Liver (tissue), 9 donors: ENCODE data around the gene MYL6B. TPM values are rescaled to one million over a fixed set of nuclear protein-coding genes. Genes with fewer than 3 reads are reported as not detected.
A peak's percentile ranks its signal among the peaks of the same experiment; 100 is the strongest.

Experiments used
- DNase-seq: peaks from one replicate; pipeline ENCODE4 v3.0.0-alpha.2; 2017; ENCODE audit warnings: low spot score
- H3K27ac ChIP-seq, 2 donors: one replicate each; pipeline ENCODE4 v1.7.0; 2013; ENCODE audit warnings: inconsistent platforms in 2 of 2, low read length in 2 of 2, control low read depth in 1 of 2, low read depth in 1 of 2, mild to moderate bottlenecking in 1 of 2
- H3K27me3 ChIP-seq, 4 donors: one replicate each; pipeline versions ENCODE4 v1.6.1 to v1.7.0; 2013; ENCODE audit warnings: low read length in 3 of 4, inconsistent platforms in 1 of 4, mild to moderate bottlenecking in 1 of 4, moderate library complexity in 1 of 4; ENCODE audit not compliant: control insufficient read depth in 4 of 4, insufficient read depth in 4 of 4
- H3K36me3 ChIP-seq, 4 donors: one replicate each; pipeline versions ENCODE4 v1.6.1 to v1.7.0; 2013; ENCODE audit warnings: low read length in 3 of 4, mild to moderate bottlenecking in 3 of 4, low read depth in 1 of 4, moderate library complexity in 1 of 4; ENCODE audit not compliant: control insufficient read depth in 4 of 4, insufficient read depth in 3 of 4
- H3K4me1 ChIP-seq, 4 donors: one replicate each; pipeline versions ENCODE4 v1.6.1 to v1.7.0; 2013; ENCODE audit warnings: low read length in 3 of 4, mild to moderate bottlenecking in 3 of 4, moderate library complexity in 1 of 4; ENCODE audit not compliant: control insufficient read depth in 4 of 4, insufficient read depth in 4 of 4
- H3K4me3 ChIP-seq, 3 donors: one replicate each; pipeline versions ENCODE4 v1.6.1 to v1.7.0; 2013; ENCODE audit warnings: low read length in 3 of 3, control low read depth in 1 of 3, low read depth in 1 of 3, mild to moderate bottlenecking in 1 of 3
- H3K9ac ChIP-seq, 2 donors: one replicate each; pipeline ENCODE4 v1.7.0; 2013; ENCODE audit warnings: low read length in 2 of 2, mild to moderate bottlenecking in 2 of 2, moderate library complexity in 2 of 2, control low read depth in 1 of 2, low read depth in 1 of 2
- H3K9me3 ChIP-seq, 4 donors: one replicate each; pipeline versions ENCODE4 v1.6.1 to v1.7.0; 2013; ENCODE audit warnings: low read length in 3 of 4; ENCODE audit not compliant: control insufficient read depth in 4 of 4
- FOXA2 ChIP-seq: IDR thresholded peaks from 2 replicates; pipeline ENCODE4 v1.6.1; 2016; ENCODE audit warnings: antibody characterized with exemption
- GABPA ChIP-seq, 2 donors: IDR thresholded peaks in 1 of 2; conservative IDR thresholded peaks in 1 of 2; 2 replicates each; pipeline ENCODE4 v1.6.1; 2016; ENCODE audit warnings: antibody characterized with exemption in 2 of 2, mild to moderate bottlenecking in 1 of 2, moderate library complexity in 1 of 2
- JUND ChIP-seq, 2 donors: IDR thresholded peaks; 2 replicates each; pipeline ENCODE4 v1.6.1; 2016; ENCODE audit warnings: antibody characterized with exemption in 2 of 2
- RAD21 ChIP-seq, 2 donors: IDR thresholded peaks; 2 replicates each; pipeline ENCODE4 v1.6.1; 2016; ENCODE audit warnings: antibody characterized with exemption in 2 of 2, mild to moderate bottlenecking in 2 of 2
- RXRA ChIP-seq, 2 donors: IDR thresholded peaks; 2 replicates each; pipeline ENCODE4 v1.6.1; 2017 to 2018; ENCODE audit warnings: antibody characterized with exemption in 2 of 2, mild to moderate bottlenecking in 1 of 2
- SP1 ChIP-seq: IDR thresholded peaks from 2 replicates; pipeline ENCODE4 v1.6.1; 2018; ENCODE audit warnings: antibody characterized with exemption, mild to moderate bottlenecking
- YY1 ChIP-seq: IDR thresholded peaks from 2 replicates; pipeline ENCODE4 v1.6.1; 2016; ENCODE audit warnings: antibody characterized with exemption, mild to moderate bottlenecking
- WGBS: extraction: QIAGEN DNeasy Blood & Tissue Kit; methylation state at CpG from one replicate; pipeline ENCODE4 v1.1.7; 2013; 5-methylcytosine and 5-hydroxymethylcytosine counted together
- polyA plus RNA-seq, 2 donors: library from polyadenylated mRNA; stranded (reverse) in 1 of 2; unstranded in 1 of 2; fragments of 200-250 nt in 1 of 2; fragments of >200 nt in 1 of 2; fragmentation: Nextera tagmentation in 1 of 2; extraction: Ambion mirVana in 1 of 2; gene quantifications; one replicate each; pipeline versions ENCODE4 v1.2.1 to v1.2.3, GENCODE V29; 2013 to 2015
- total RNA-seq, 2 donors: library from RNA; depleted of rRNA; stranded (reverse); fragments of >200 nt; gene quantifications; one replicate each; pipeline ENCODE4 v1.2.3, GENCODE V29; 2014
- TF ChIP-seq, protein P1 (sequence below): fragments of 150-350 bp; IDR thresholded peaks from 2 replicates; pipeline ENCODE4 v1.5.1; 2017; ENCODE audit warnings: improper control_type of control experiment, low read depth, low read length; ENCODE audit not compliant: missing input control
- TF ChIP-seq, protein P2 (sequence below): IDR thresholded peaks from 2 replicates; pipeline ENCODE4 v1.6.1; 2016; ENCODE audit warnings: antibody characterized with exemption
- donor health status: healthy.
- donor health status: healthy.
- donor health status: healthy.
- donor health status: healthy.
- donor health status: healthy.

Gene MYL6B
- total and polyA plus RNA-seq, 4 donors: 3.7 to 14.2 (median 12.6) TPM

DNA sequence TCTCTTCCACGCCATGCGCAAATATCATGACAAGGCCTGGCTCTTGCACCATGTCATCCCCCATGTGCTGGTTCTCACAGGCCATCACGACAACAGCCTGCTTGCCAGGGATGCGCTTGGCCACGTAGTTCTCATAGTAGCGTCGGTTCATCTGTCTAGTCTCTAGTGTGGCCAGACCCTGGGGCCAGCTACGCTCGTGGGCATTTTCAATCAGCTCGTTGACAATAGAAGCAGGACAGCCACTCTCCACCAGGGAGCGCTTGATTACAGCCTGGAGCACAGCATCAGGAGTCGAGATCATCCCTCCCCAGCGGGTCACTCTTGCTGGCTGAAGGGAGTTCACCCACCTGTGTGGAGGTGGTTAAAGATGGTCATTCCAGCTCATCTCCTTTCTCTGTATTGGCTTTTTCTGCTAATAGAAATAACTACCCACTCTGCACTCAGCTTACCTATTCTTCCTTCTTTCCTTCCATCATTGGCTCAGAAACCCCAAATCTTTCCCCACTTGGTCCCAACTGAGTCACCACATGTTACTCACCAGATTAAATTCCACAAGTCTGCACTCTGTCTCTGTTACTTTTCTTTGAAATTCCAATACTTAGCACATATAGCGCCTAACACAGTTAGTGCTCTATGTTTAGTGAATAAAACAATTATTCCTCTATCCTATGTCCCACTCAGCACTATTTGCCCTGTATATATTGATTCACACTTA, 54.2 kb downstream of the MYL6B start:
- TF ChIP-seq, protein P1, sequence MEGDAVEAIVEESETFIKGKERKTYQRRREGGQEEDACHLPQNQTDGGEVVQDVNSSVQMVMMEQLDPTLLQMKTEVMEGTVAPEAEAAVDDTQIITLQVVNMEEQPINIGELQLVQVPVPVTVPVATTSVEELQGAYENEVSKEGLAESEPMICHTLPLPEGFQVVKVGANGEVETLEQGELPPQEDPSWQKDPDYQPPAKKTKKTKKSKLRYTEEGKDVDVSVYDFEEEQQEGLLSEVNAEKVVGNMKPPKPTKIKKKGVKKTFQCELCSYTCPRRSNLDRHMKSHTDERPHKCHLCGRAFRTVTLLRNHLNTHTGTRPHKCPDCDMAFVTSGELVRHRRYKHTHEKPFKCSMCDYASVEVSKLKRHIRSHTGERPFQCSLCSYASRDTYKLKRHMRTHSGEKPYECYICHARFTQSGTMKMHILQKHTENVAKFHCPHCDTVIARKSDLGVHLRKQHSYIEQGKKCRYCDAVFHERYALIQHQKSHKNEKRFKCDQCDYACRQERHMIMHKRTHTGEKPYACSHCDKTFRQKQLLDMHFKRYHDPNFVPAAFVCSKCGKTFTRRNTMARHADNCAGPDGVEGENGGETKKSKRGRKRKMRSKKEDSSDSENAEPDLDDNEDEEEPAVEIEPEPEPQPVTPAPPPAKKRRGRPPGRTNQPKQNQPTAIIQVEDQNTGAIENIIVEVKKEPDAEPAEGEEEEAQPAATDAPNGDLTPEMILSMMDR: peak; percentile 55
- no peak for TF ChIP-seq JUND (IDR thresholded peaks at IDR 0.05)
- TF ChIP-seq SP1: no peak
- TF ChIP-seq RXRA (IDR thresholded peaks at IDR 0.05): peak in 1 of 2 donors; percentile 15
- TF ChIP-seq GABPA (IDR thresholded peaks at IDR 0.05 in 1 of 2, conservative IDR thresholded peaks at IDR 0.05 in 1 of 2): no peak
- peak; percentile 73 to 88 for TF ChIP-seq RAD21 (IDR thresholded peaks at IDR 0.05)
- TF ChIP-seq FOXA2: no peak
- TF ChIP-seq YY1: no peak
- TF ChIP-seq, protein P2, sequence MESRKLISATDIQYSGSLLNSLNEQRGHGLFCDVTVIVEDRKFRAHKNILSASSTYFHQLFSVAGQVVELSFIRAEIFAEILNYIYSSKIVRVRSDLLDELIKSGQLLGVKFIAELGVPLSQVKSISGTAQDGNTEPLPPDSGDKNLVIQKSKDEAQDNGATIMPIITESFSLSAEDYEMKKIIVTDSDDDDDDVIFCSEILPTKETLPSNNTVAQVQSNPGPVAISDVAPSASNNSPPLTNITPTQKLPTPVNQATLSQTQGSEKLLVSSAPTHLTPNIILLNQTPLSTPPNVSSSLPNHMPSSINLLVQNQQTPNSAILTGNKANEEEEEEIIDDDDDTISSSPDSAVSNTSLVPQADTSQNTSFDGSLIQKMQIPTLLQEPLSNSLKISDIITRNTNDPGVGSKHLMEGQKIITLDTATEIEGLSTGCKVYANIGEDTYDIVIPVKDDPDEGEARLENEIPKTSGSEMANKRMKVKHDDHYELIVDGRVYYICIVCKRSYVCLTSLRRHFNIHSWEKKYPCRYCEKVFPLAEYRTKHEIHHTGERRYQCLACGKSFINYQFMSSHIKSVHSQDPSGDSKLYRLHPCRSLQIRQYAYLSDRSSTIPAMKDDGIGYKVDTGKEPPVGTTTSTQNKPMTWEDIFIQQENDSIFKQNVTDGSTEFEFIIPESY: no peak
- no peaks in the 10 kb centered on the region for H3K27me3 ChIP-seq
- H3K4me3 ChIP-seq: no peak overlapping the region
- DNase-seq: peak; percentile 70
- peaks cover 8 to 48% (median 35%) of the 10 kb centered on the region in 4 donors for H3K36me3 ChIP-seq
- H3K9me3 ChIP-seq: no peaks in the 10 kb centered on the region
- peak overlapping the region in 1 of 2 donors; percentile 7 for H3K27ac ChIP-seq
- peaks cover 0 to 7% (median 2%) of the 10 kb centered on the region in 4 donors for H3K4me1 ChIP-seq
- H3K9ac ChIP-seq: no peak overlapping the region
- WGBS: 66% methylated on average over 14 of the region's 14 CpGs

Other genes with a start within 250 kb of the MYL6B start
- 10 to 100 TPM; 16.7 to 21.0 TPM for gene PYM1, start 224.7 kb upstream of the MYL6B start, total RNA-seq
- gene PYM1, start 224.7 kb upstream of the MYL6B start, polyA plus RNA-seq: 10 to 100 TPM; 21.6 to 29.4 TPM
- 10 to 100 TPM in 1 of 2 donors, 1 to 10 TPM in 1; 6.9 to 10.5 TPM for gene DGKA, start 221.4 kb upstream of the MYL6B start, total RNA-seq
- 1 to 10 TPM; 2.1 to 3.3 TPM for gene DGKA, start 221.4 kb upstream of the MYL6B start, polyA plus RNA-seq
- gene PMEL, start 186.5 kb upstream of the MYL6B start, total RNA-seq: 1 to 10 TPM; 1.1 to 4.5 TPM
- gene PMEL, start 186.5 kb upstream of the MYL6B start, polyA plus RNA-seq: 1 to 10 TPM; 2.1 to 2.7 TPM
- gene CDK2, start 185.8 kb upstream of the MYL6B start, total RNA-seq: 10 to 100 TPM in 1 of 2 donors, 1 to 10 TPM in 1; 8.6 to 22.6 TPM
- 1 to 10 TPM; 5.1 to 7.3 TPM for gene CDK2, start 185.8 kb upstream of the MYL6B start, polyA plus RNA-seq
- gene RAB5B, start 178.5 kb upstream of the MYL6B start, total RNA-seq: 10 to 100 TPM; 40.7 to 44.0 TPM
- gene RAB5B, start 178.5 kb upstream of the MYL6B start, polyA plus RNA-seq: 10 to 100 TPM; 20.7 to 36.0 TPM
- gene SUOX, start 155.3 kb upstream of the MYL6B start, total RNA-seq: 10 to 100 TPM; 17.3 to 39.3 TPM
- gene SUOX, start 155.3 kb upstream of the MYL6B start, polyA plus RNA-seq: 10 to 100 TPM; 33.0 to 33.1 TPM
- gene IKZF4, start 131.5 kb upstream of the MYL6B start, total RNA-seq: 1 to 10 TPM in 1 of 2 donors, under 1 TPM in 1; 0.47 to 1.9 TPM
- under 1 TPM; 0.69 to 0.80 TPM for gene IKZF4, start 131.5 kb upstream of the MYL6B start, polyA plus RNA-seq
- 100 to 1,000 TPM in 1 of 2 donors, 10 to 100 TPM in 1; 62.2 to 187 TPM for gene RPS26, start 110.7 kb upstream of the MYL6B start, total RNA-seq
- gene RPS26, start 110.7 kb upstream of the MYL6B start, polyA plus RNA-seq: 100 to 1,000 TPM; 250 to 402 TPM
- gene ERBB3, start 72.4 kb upstream of the MYL6B start, total RNA-seq: 100 to 1,000 TPM in 1 of 2 donors, 10 to 100 TPM in 1; 69.0 to 141 TPM
- 10 to 100 TPM; 32.4 to 34.2 TPM for gene ERBB3, start 72.4 kb upstream of the MYL6B start, polyA plus RNA-seq
- gene PA2G4, start 48.0 kb upstream of the MYL6B start, total RNA-seq: 100 to 1,000 TPM in 1 of 2 donors, 10 to 100 TPM in 1; 74.3 to 148 TPM
- gene PA2G4, start 48.0 kb upstream of the MYL6B start, polyA plus RNA-seq: 10 to 100 TPM; 56.8 to 62.9 TPM
- gene RPL41, start 36.0 kb upstream of the MYL6B start, total RNA-seq: 1,000 to 10,000 TPM in 1 of 2 donors, 100 to 1,000 TPM in 1; 979 to 1,323 TPM
- 1,000 to 10,000 TPM; 1,640 to 2,155 TPM for gene RPL41, start 36.0 kb upstream of the MYL6B start, polyA plus RNA-seq
- 1 to 10 TPM; 2.0 to 5.2 TPM for gene ZC3H10, start 34.3 kb upstream of the MYL6B start, total RNA-seq
- 1 to 10 TPM; 1.3 to 1.8 TPM for gene ZC3H10, start 34.3 kb upstream of the MYL6B start, polyA plus RNA-seq
- gene ESYT1, start 24.3 kb upstream of the MYL6B start, total RNA-seq: 10 to 100 TPM; 59.5 to 93.5 TPM
- gene ESYT1, start 24.3 kb upstream of the MYL6B start, polyA plus RNA-seq: 10 to 100 TPM; 41.0 to 58.1 TPM
- gene MYL6, start 5.8 kb downstream of the MYL6B start, total RNA-seq: 100 to 1,000 TPM; 298 to 482 TPM
- 100 to 1,000 TPM; 766 to 975 TPM for gene MYL6, start 5.8 kb downstream of the MYL6B start, polyA plus RNA-seq
- gene SMARCC2, start 36.9 kb downstream of the MYL6B start, total RNA-seq: 10 to 100 TPM; 20.5 to 24.6 TPM
- 10 to 100 TPM; 12.8 to 24.8 TPM for gene SMARCC2, start 36.9 kb downstream of the MYL6B start, polyA plus RNA-seq
- gene RNF41, start 69.3 kb downstream of the MYL6B start, total RNA-seq: 10 to 100 TPM; 22.1 to 31.8 TPM
- 10 to 100 TPM in 1 of 2 donors, 1 to 10 TPM in 1; 7.6 to 11.5 TPM for gene RNF41, start 69.3 kb downstream of the MYL6B start, polyA plus RNA-seq
- gene NABP2, start 71.8 kb downstream of the MYL6B start, total RNA-seq: 10 to 100 TPM; 10.8 to 13.1 TPM
- 10 to 100 TPM; 12.1 to 14.5 TPM for gene NABP2, start 71.8 kb downstream of the MYL6B start, polyA plus RNA-seq
- 100 to 1,000 TPM; 157 to 195 TPM for gene SLC39A5, start 77.5 kb downstream of the MYL6B start, total RNA-seq
- gene SLC39A5, start 77.5 kb downstream of the MYL6B start, polyA plus RNA-seq: 100 to 1,000 TPM; 125 to 126 TPM
- gene ANKRD52, start 105.8 kb downstream of the MYL6B start, total RNA-seq: 10 to 100 TPM in 1 of 2 donors, 1 to 10 TPM in 1; 8.3 to 13.6 TPM
- 10 to 100 TPM in 1 of 2 donors, 1 to 10 TPM in 1; 5.4 to 10.3 TPM for gene ANKRD52, start 105.8 kb downstream of the MYL6B start, polyA plus RNA-seq
- gene COQ10A, start 114.4 kb downstream of the MYL6B start, total RNA-seq: 10 to 100 TPM in 1 of 2 donors, 1 to 10 TPM in 1; 3.2 to 40.7 TPM
- 10 to 100 TPM in 1 of 2 donors, 1 to 10 TPM in 1; 9.5 to 21.6 TPM for gene COQ10A, start 114.4 kb downstream of the MYL6B start, polyA plus RNA-seq
- gene CS, start 147.7 kb downstream of the MYL6B start, total RNA-seq: 10 to 100 TPM; 59.0 to 79.9 TPM
- gene CS, start 147.7 kb downstream of the MYL6B start, polyA plus RNA-seq: 10 to 100 TPM; 33.8 to 36.0 TPM
- gene CNPY2, start 163.4 kb downstream of the MYL6B start, total RNA-seq: 10 to 100 TPM; 24.6 to 68.7 TPM
- gene CNPY2, start 163.4 kb downstream of the MYL6B start, polyA plus RNA-seq: 100 to 1,000 TPM in 1 of 2 donors, 10 to 100 TPM in 1; 72.6 to 163 TPM
- 10 to 100 TPM; 20.5 to 92.4 TPM for gene PAN2, start 181.4 kb downstream of the MYL6B start, total RNA-seq
- 10 to 100 TPM; 26.9 to 28.5 TPM for gene PAN2, start 181.4 kb downstream of the MYL6B start, polyA plus RNA-seq
- gene IL23A, start 186.3 kb downstream of the MYL6B start, total RNA-seq: under 1 TPM in 1 of 2 donors, not detected in 1; 0.25 TPM
- under 1 TPM; 0.14 to 0.22 TPM for gene IL23A, start 186.3 kb downstream of the MYL6B start, polyA plus RNA-seq
- 100 to 1,000 TPM in 1 of 2 donors, 10 to 100 TPM in 1; 68.7 to 219 TPM for gene STAT2, start 207.5 kb downstream of the MYL6B start, total RNA-seq
- gene STAT2, start 207.5 kb downstream of the MYL6B start, polyA plus RNA-seq: 10 to 100 TPM; 48.4 to 64.5 TPM
- 100 to 1,000 TPM in 1 of 2 donors, 10 to 100 TPM in 1; 11.9 to 109 TPM for gene APOF, start 210.3 kb downstream of the MYL6B start, total RNA-seq
- gene APOF, start 210.3 kb downstream of the MYL6B start, polyA plus RNA-seq: 100 to 1,000 TPM; 203 to 335 TPM